ENCODE data around the gene MISP. TPM values are rescaled to one million over a fixed set of nuclear protein-coding genes. Genes with fewer than 3 reads are reported as not detected.
"Not testable (repeated sequence)": the region's sequence is repeated elsewhere in the genome, so short reads cannot be mapped to it uniquely, and the experiment has no call there.

MISP gene
- total RNA-seq, 1 donor from 2014 or later, result 0.49 TPM

DNA sequence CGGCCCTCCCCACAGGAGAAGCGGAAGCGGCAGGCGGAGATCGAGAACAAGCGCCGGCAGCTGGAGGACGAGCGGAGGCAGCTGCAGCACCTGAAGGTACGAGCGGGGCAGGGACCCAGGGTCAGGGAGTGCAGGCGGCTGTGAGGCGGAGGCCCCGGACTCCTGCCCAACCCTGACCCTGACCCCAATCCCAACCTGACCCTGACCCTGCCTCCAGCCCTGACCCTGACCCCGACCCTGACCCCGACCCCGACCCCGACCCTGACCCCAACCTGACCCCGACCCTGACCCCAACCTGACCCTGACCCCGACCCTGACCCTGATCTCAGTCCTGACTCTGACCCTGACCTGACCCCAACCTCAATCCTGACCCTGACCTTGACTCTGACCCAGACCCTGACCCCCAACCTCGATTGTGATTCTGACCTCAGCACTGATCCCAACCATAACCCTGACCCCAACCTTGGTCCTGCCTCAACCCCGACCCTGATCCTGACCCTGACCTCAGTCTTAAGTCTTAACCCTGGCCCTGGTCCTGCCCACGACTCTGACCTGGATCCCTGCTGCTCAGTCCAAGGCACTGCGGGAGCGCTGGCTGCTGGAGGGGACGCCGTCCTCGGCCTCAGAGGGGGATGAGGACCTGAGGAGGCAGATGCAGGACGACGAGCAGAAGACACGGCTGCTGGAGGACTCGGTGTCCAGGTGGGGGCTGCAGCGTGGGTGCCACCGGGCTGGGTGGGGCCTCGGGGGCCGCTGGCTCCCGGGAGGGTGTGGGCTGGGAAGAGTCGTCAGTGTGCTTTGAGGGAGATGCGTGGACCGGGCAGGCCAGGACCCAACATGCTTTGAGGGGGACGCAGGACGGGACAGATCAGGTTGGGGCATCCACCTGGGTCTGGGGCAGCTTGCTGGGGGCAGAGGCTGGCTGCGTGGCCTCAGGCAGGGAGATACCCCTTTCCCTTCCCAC lies 23.6 kb upstream of the MISP start:
- Histone ChIP-seq H3K36me3 (no peaks in the 10 kb centered on the region), H3K27me3 (no peaks in the 10 kb centered on the region), H3K4me1 (peaks cover 11% of the 10 kb centered on the region), H3K9me3 (no peaks in the 10 kb centered on the region), H3K27ac (peak overlapping the region; percentile 45), H3K4me3 (no peak overlapping the region)
- no peak for DNase-seq (ENCODE audit: extremely low spot score in 2 of 2)
- intact Hi-C loops (cut with DNase I), result no loop called here
- TF ChIP-seq POLR2AphosphoS5 (IDR thresholded peaks at IDR 0.05; ENCODE audit: insufficient read depth in 1 of 2, low read depth in 1 of 2), result no peak
- TF ChIP-seq, protein P1, sequence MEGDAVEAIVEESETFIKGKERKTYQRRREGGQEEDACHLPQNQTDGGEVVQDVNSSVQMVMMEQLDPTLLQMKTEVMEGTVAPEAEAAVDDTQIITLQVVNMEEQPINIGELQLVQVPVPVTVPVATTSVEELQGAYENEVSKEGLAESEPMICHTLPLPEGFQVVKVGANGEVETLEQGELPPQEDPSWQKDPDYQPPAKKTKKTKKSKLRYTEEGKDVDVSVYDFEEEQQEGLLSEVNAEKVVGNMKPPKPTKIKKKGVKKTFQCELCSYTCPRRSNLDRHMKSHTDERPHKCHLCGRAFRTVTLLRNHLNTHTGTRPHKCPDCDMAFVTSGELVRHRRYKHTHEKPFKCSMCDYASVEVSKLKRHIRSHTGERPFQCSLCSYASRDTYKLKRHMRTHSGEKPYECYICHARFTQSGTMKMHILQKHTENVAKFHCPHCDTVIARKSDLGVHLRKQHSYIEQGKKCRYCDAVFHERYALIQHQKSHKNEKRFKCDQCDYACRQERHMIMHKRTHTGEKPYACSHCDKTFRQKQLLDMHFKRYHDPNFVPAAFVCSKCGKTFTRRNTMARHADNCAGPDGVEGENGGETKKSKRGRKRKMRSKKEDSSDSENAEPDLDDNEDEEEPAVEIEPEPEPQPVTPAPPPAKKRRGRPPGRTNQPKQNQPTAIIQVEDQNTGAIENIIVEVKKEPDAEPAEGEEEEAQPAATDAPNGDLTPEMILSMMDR (IDR thresholded peaks at IDR 0.05), result no peak
- no peak for TF ChIP-seq POLR2A (IDR thresholded peaks at IDR 0.05)

DNA sequence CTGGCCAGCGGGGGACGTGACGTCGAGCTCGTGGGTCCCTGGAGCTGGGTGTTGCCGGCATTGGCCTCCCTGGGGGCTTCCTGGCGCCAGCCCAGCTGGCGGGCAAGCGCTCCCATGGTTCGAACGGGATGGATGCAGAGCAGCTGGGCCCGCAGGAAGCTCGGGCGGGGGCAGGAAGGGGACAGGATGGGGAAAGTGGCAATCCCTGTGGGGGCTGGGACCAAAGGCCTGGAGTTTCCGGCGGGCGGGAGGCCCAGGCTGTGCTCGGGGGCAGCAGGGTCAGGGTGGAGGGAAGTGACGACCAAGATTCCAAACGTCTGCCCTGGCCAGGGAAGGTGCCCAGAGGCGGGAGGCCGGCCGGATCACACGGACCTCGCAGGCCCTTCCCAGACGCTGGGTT lies 22.9 kb upstream of the MISP start:
- peaks cover 4% of the 10 kb centered on the region for H3K4me1 ChIP-seq
- intact Hi-C loops (cut with DNase I), result no loop called here
- H3K9me3 ChIP-seq, result no peaks in the 10 kb centered on the region
- DNase-seq (ENCODE audit: extremely low spot score in 2 of 2), result no peak
- TF ChIP-seq, protein P1 (IDR thresholded peaks at IDR 0.05), result no peak
- TF ChIP-seq POLR2AphosphoS5 (IDR thresholded peaks at IDR 0.05; ENCODE audit: insufficient read depth in 1 of 2, low read depth in 1 of 2), result peak; percentile 9 to 60
- H3K4me3 ChIP-seq, result no peak overlapping the region
- H3K36me3 ChIP-seq, result no peaks in the 10 kb centered on the region
- no peaks in the 10 kb centered on the region for H3K27me3 ChIP-seq
- H3K27ac ChIP-seq, result peak overlapping the region; percentile 45

GRCh38 chr19:729564-729963 lies 21.3 kb upstream of the MISP start:
- H3K4me1 ChIP-seq; H3K9me3 ChIP-seq; H3K4me3 ChIP-seq; H3K27me3 ChIP-seq; H3K27ac ChIP-seq; intact Hi-C loops (cut with DNase I); DNase-seq (ENCODE audit: extremely low spot score in 2 of 2); H3K36me3 ChIP-seq: not testable (repeated sequence)

- DNase-seq (ENCODE audit: extremely low spot score in 2 of 2), result no peak
- H3K4me1 ChIP-seq, result no peaks in the 10 kb centered on the region
- H3K27ac ChIP-seq, result no peak overlapping the region
- no peak overlapping the region for H3K4me3 ChIP-seq
- intact Hi-C loops (cut with DNase I), result loop anchor here (5.0 kb wide), 1 partner anchor 63 kb away; no protein-coding TSS in a partner anchor
- no peaks in the 10 kb centered on the region for H3K9me3 ChIP-seq
- H3K36me3 ChIP-seq, result no peaks in the 10 kb centered on the region
- TF ChIP-seq POLR2AphosphoS5 (IDR thresholded peaks at IDR 0.05; ENCODE audit: insufficient read depth in 1 of 2, low read depth in 1 of 2) (no peak), POLR2A (IDR thresholded peaks at IDR 0.05) (no peak)
- TF ChIP-seq, protein P1 (IDR thresholded peaks at IDR 0.05), result no peak
- H3K27me3 ChIP-seq, result no peaks in the 10 kb centered on the region
Observed at GRCh38 chr19:729965-730668, 20.8 kb upstream of the MISP start.

DNA sequence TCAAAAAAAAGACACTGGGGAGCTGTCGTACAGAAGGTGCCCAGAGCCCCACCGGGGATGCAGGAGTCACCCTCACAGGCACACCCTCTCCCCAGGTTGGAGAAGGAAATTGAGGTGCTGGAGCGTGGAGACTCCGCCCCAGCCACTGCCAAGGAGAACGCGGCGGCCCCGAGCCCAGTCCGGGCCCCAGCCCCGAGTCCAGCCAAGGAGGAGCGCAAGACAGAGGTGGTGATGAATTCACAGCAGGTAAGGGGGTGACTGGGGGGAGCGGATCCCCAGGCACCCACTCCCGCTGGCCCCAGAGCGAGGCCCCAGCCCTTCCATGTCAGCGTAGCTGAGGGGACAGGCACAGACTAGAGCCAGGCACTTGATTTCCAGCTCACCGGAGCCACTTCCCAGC lies 19.9 kb upstream of the MISP start:
- Histone ChIP-seq H3K27ac (no peak overlapping the region), H3K27me3 (no peaks in the 10 kb centered on the region), H3K9me3 (no peaks in the 10 kb centered on the region), H3K4me1 (no peaks in the 10 kb centered on the region), H3K4me3 (no peak overlapping the region), H3K36me3 (no peaks in the 10 kb centered on the region)
- DNase-seq (ENCODE audit: extremely low spot score in 2 of 2), result no peak
- intact Hi-C loops (cut with DNase I), result loop anchor here (5.0 kb wide), 1 partner anchor 64 kb away; no protein-coding TSS in a partner anchor
- TF ChIP-seq POLR2AphosphoS5 (IDR thresholded peaks at IDR 0.05; ENCODE audit: insufficient read depth in 1 of 2, low read depth in 1 of 2), result no peak
- TF ChIP-seq, protein P1 (IDR thresholded peaks at IDR 0.05), result no peak
- TF ChIP-seq POLR2A (IDR thresholded peaks at IDR 0.05), result no peak

All from vagina (tissue), 2 donors.